Activated CD4-positive, alpha-beta T cell treated with anti-CD3 and anti-CD28 coated beads, Interleukin-2, Interleukin-6, amounts not matched to agents 100 ng/mL and 50 ng/mL, durations not matched to agents 16 hours and 8 hours (primary cell): ENCODE measurements around the gene HTT-AS.

ENCODE experiments used
- DNase-seq: peaks from one replicate; pipeline ENCODE4 v3.0.0-alpha.2; 2020

The HTT-AS gene

GRCh38 chr4:3047464-3048286 lies 26.7 kb downstream of the HTT-AS start:
- DNase-seq, result peak; percentile 81

GRCh38 chr4:3046623-3047022 lies 27.7 kb downstream of the HTT-AS start:
- no peak for DNase-seq

- DNase-seq, result no peak
Measured at GRCh38 chr4:3046162-3046561, 28.2 kb downstream of the HTT-AS start.

- DNase-seq, result peak; percentile 57
Measured at GRCh38 chr4:3044870-3045819, 29.2 kb downstream of the HTT-AS start.

- no peak for DNase-seq
Measured at GRCh38 chr4:3043282-3044020, 30.9 kb downstream of the HTT-AS start.

- DNase-seq, result no peak
Measured at GRCh38 chr4:3042226-3042625, 32.1 kb downstream of the HTT-AS start.

GRCh38 chr4:3041192-3042142 lies 32.9 kb downstream of the HTT-AS start:
- peak; percentile 27 for DNase-seq

GRCh38 chr4:3040452-3041191 lies 33.7 kb downstream of the HTT-AS start:
- no peak for DNase-seq

GRCh38 chr4:3039706-3040366 lies 34.5 kb downstream of the HTT-AS start:
- DNase-seq, result no peak

GRCh38 chr4:3037957-3038461 lies 36.3 kb downstream of the HTT-AS start:
- peak; percentile 32 for DNase-seq

GRCh38 chr4:3036131-3036952 lies 38.0 kb downstream of the HTT-AS start:
- no peak for DNase-seq

- DNase-seq, result no peak
Measured at GRCh38 chr4:3035674-3036073, 38.7 kb downstream of the HTT-AS start.

GRCh38 chr4:3035249-3035648 lies 39.1 kb downstream of the HTT-AS start:
- DNase-seq, result no peak

GRCh38 chr4:3034231-3034630 lies 40.1 kb downstream of the HTT-AS start:
- no peak for DNase-seq

GRCh38 chr4:3031357-3032082 lies 42.8 kb downstream of the HTT-AS start:
- no peak for DNase-seq

- DNase-seq, result no peak
Measured at GRCh38 chr4:3030566-3031356, 43.6 kb downstream of the HTT-AS start.

- no peak for DNase-seq
Measured at GRCh38 chr4:3029464-3029863, 44.9 kb downstream of the HTT-AS start.

- DNase-seq, result no peak
Measured at GRCh38 chr4:3026540-3026939, 47.8 kb downstream of the HTT-AS start.
